NCI-H345 treated with DMSO at 0.1 percent for 48 hours (cell line): ENCODE data around the gene POC1A.
A peak's percentile ranks its signal among the peaks of the same experiment; 100 is the strongest.

Experiments used
- DNase-seq: peaks from one replicate; lab custom pipeline; 2025; ENCODE audit not compliant: unreplicated experiment; lab: John Stamatoyannopoulos, UW

Gene POC1A

DNA sequence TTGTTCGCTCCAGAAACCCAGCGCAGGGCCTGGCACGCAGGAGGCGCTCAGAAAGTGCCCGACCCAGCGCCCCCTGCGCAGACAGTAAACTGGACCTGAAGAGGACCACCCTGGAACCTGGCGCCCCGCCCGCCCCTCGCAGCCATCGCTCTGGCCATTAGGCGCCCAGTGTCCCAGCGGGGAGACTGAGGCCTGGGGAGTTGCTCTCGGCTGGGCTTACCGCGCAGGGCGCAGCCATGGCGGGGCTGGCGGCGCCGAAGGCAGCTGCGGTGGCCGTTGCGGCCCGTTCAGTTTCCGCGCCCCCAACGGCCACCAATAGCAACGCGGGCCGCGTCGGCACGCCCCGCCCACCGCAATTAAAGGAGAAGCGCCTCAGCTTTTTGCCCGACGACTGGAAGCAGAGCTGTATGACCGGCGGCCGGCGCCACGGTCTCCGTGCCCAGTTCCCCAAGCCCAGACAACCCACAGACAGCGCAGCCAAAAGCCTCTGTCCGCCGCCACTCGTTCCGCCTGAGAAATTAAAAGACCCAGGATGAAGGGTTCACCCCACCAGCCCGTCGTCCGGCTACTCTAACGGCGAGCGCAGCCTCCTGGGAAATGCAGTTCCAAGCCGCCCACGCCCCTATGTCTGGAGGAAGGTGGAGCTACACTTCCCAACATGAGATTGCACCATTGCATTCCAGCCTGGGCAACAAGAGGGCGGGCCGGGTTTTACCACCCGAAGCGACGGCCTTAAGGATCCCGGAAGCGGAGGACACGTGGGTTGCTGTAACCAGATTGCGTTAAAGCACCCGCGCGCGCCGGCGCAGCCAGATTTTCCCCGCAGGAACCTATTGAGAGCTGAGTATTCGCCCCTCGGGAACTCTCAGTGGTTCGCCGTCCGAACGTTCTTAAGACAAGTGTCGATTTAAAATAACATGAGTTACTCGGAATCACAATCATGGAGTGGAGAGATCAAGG is at the start of gene POC1A:
POC1A (minus strand) TSS at position 289 of the 960 bp plus-strand sequence; CDS start at position 238, 51 bp downstream.
- DNase-seq, result peak; percentile 75

- DNase-seq, result no peak
Measured at GRCh38 chr3:52203701-52204100, 49.5 kb upstream of the POC1A start.

DNA sequence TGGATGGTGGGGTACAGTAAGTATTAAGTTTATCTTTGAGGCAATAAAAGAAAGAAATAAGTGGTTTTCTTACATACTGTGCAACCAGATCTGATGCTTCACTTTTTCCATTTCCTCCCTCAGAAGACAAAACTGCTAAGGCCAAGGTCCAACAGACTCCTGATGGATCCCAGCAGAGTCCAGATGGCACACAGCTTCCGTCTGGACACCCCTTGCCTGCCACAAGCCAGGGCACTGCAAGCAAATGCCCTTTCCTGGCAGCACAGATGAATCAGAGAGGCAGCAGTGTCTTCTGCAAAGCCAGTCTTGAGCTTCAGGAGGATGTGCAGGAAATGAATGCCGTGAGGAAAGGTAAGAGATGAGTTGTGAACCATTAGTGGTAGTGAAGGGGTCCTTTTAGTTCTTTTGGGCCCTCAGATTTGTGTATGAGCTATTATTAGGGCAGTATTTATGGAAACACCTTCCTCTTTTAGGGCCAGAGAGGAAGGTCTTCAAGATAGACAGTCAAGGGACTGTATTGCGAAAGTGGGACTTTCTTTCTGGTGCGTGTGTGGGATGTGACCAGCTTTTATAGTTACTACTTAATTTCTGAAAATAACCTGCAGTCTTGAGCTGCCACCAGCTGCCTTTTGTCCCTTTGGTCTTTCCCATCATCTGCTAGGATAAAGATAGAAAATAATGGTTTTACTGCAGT is 48.3 kb upstream of the POC1A start:
- no peak for DNase-seq

DNA sequence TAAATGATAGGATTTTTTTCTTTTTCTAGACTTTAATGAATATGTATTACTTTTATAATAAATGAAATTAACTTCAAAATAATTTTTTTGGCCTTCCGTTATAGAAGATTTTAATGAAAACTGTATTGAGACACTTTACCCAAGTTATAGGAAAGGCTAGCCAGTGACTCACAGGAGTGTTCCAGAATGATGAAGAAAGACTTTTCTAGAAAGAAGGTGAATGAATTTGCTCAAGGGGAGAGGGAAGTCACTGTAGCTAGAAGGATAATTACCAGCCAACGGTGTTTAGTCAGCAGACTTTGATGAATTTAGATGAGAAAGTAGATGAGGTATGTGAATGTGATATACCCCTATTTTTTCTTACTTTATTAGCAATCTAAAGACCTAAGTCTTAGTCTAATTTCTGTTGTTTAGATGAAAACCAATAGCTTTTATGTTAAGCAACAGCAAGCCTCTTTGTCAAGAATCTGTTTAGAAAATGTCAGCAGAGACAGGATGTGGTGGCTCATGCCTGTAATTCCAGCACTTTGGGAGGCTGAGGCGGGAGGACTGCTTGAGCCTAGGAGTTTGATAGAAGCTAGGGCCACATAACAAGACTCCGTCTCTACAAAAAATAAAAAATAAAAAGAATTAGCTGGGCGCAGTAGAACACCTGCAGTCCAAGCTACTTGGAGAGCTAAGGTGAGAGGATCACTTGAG is 46.9 kb upstream of the POC1A start:
- no peak for DNase-seq

DNA sequence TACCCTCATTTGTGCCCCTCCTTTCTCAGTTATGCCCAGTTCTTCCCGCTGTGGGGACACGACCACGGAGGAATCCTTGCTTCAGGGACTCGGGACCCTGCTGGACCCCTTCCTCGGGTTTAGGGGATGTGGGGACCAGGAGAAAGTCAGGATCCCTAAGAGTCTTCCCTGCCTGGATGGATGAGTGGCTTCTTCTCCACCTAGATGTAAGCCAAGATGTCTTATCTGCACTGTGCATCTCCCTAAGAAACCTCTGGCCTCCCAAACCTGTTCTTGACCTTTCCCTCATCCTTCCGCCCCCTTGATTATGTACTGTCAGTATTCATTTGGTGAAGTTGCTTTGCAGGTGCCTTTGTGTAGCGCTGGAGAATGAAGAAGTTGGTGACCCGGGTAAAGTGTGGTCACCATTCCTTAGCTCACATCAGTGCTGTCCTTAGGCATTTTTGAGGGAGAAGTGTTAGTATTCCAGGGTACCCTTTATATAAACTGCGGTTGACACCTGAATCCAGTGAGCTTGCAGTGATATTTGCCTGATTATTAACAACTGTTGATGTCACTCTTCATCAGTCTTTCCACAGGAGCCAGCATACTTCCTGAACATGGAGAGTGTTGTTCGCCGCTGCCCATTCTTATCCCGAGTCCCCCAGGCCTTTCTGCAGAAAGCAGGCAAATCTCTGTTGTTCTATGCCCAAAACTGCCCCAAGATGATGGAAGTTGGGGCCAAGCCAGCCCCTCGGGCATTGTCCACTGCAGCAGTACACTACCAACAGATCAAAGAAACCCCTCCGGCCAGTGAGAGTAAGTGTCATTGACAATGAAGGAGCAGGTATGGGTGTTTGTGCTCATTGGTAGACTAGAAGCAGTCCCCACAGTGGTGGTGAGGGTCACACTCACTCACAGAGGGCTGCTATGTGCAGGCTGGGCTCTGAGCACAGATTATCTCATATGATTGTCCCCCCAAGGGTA is 44.7 kb upstream of the POC1A start:
- DNase-seq, result no peak

GRCh38 chr3:52197842-52198625 is 43.8 kb upstream of the POC1A start, which contains the start of gene ALAS1:
TSS of gene ALAS1 (plus strand) at chr3:52198160. CDS start at chr3:52199242, 1,082 bp downstream.
- peak; percentile 66 for DNase-seq

DNA sequence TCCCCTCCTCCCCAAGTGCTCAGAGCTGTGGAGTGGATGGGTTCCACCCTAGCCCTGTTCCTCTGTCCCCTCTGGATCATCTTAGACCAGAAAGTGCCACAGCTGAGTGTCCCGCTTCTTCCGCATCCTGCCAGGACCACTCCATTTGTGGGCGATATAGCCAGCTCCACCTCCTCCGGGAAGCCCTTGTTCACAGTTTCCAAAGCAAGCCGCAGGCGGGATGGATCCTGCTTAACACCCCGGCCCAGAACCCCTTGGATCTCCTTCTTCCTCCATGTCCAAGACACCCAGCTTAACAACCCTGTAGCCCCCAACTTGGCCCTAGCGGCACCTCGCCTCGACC is 43.2 kb upstream of the POC1A start:
- DNase-seq, result no peak

DNA sequence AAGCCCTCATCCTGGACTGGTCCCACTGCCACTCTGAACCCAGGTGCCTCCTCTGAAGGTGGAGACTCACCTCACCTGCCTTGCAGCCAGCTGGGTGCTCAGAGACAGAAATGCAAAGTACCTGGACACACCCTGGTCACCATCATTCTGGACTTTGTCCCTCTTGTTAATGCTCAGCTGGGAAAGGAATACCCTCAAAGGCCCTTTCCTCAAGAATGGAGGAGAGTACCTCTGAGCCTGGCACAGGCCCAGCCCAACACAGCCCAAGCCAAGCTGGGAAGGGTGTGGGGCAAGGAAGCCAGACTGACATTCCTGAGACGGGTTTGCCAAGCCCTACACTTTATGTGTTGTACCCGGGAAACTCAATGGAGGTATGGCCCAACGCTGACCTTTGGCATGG is 42.8 kb upstream of the POC1A start:
- no peak for DNase-seq

GRCh38 chr3:52195823-52196331 is 41.7 kb upstream of the POC1A start:
- DNase-seq, result no peak

GRCh38 chr3:52195291-52195597 is 41.0 kb upstream of the POC1A start:
- no peak for DNase-seq

GRCh38 chr3:52194485-52195290 is 40.5 kb upstream of the POC1A start:
- no peak for DNase-seq

GRCh38 chr3:52193065-52193464 is 38.8 kb upstream of the POC1A start:
- no peak for DNase-seq

- DNase-seq, result no peak
Measured at GRCh38 chr3:52191663-52192062, 37.4 kb upstream of the POC1A start.

GRCh38 chr3:52190294-52191074 is 36.3 kb upstream of the POC1A start:
- DNase-seq, result no peak

GRCh38 chr3:52188556-52188955 is 34.3 kb upstream of the POC1A start:
- no peak for DNase-seq

DNA sequence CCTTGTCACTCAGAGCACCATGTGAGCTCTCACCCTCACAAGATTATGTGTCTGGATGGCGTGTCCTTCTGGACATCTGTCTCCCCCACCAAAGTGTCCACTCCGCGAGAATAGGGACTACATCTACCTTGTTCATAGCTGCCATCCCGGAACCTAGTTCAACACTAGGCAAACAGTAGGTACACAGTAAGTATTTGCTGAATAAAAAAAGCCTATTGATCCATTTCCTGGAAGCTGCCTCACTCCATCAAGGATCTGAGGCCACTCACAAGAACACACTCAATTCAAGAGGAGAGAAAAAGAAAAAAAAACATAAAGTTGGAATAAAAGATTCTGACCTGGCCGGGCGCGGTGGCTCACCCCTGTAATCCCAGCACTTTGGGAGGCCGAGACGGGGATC is 32.5 kb upstream of the POC1A start:
- no peak for DNase-seq

DNA sequence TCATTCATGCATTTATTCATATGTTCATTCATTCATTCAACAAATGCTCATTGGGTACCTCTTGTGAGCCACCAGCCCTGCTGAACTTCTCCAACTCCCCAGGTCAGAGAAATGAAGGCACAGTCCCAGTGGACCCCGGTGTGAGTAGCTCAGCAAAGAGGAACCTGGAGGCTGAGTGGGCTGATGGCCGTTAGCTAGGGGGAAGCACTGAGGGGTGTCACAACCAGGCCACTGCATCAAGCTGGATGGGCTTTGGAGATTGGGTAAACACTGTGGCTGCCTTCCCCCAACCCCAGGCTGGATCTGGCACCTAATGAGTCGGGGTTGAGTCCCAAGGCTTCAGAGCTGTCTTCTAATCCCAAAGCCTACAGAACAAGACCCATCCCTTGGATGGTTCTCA is 31.6 kb upstream of the POC1A start:
- no peak for DNase-seq

- DNase-seq, result no peak
Measured at GRCh38 chr3:52185311-52185710, 31.1 kb upstream of the POC1A start.
